ENCODE data around the gene RAD9A. TPM values are rescaled to one million over a fixed set of nuclear protein-coding genes. Genes with fewer than 3 reads are reported as not detected.
A peak's percentile ranks its signal among the peaks of the same experiment; 100 is the strongest.

RAD9A gene
- total RNA-seq, 1 donor from 2014 or later: 22.6 TPM

GRCh38 chr11:67364783-67365722, 26.7 kb upstream of the RAD9A start:
- intact Hi-C loops (cut with DNase I): no loop called here
- Histone ChIP-seq H3K4me3 (no peak overlapping the region), H3K36me3 (peaks cover 9 to 11% of the 10 kb centered on the region in 2 donors), H3K27ac (no peak overlapping the region), H3K4me1 (peaks cover 4 to 12% of the 10 kb centered on the region in 2 donors), H3K27me3 (no peaks in the 10 kb centered on the region), H3K9me3 (no peaks in the 10 kb centered on the region)
- no peak for DNase-seq (ENCODE audit: low spot score in 2 of 2)
- no peak for TF ChIP-seq CTCF (IDR thresholded peaks at IDR 0.05)

GRCh38 chr11:67365736-67366444, 25.9 kb upstream of the RAD9A start:
- H3K9me3 ChIP-seq: no peaks in the 10 kb centered on the region
- intact Hi-C loops (cut with DNase I): no loop called here
- peaks cover 4 to 20% of the 10 kb centered on the region in 2 donors for H3K4me1 ChIP-seq
- no peak for TF ChIP-seq CTCF (IDR thresholded peaks at IDR 0.05)
- DNase-seq (ENCODE audit: low spot score in 2 of 2): no peak
- no peak overlapping the region for H3K4me3 ChIP-seq
- no peaks in the 10 kb centered on the region for H3K27me3 ChIP-seq
- H3K27ac ChIP-seq: no peak overlapping the region
- H3K36me3 ChIP-seq: peaks cover 9 to 11% of the 10 kb centered on the region in 2 donors

GRCh38 chr11:67366546-67366945, 25.2 kb upstream of the RAD9A start:
- peaks cover 4 to 26% of the 10 kb centered on the region in 2 donors for H3K4me1 ChIP-seq
- intact Hi-C loops (cut with DNase I): no loop called here
- H3K9me3 ChIP-seq: no peaks in the 10 kb centered on the region
- no peak for TF ChIP-seq CTCF (IDR thresholded peaks at IDR 0.05)
- no peak overlapping the region for H3K4me3 ChIP-seq
- H3K36me3 ChIP-seq: peaks cover 9 to 11% of the 10 kb centered on the region in 2 donors
- no peak for DNase-seq (ENCODE audit: low spot score in 2 of 2)
- peak overlapping the region; percentile 33 to 53 for H3K27ac ChIP-seq
- no peaks in the 10 kb centered on the region for H3K27me3 ChIP-seq

GRCh38 chr11:67366961-67367760, 24.6 kb upstream of the RAD9A start:
- H3K27ac ChIP-seq: peak overlapping the region; percentile 33 to 53
- TF ChIP-seq CTCF (IDR thresholded peaks at IDR 0.05): no peak
- H3K27me3 ChIP-seq: no peaks in the 10 kb centered on the region
- peaks cover 4 to 32% of the 10 kb centered on the region in 2 donors for H3K4me1 ChIP-seq
- intact Hi-C loops (cut with DNase I): no loop called here
- peaks cover 9 to 11% of the 10 kb centered on the region in 2 donors for H3K36me3 ChIP-seq
- DNase-seq (ENCODE audit: low spot score in 2 of 2): no peak
- no peak overlapping the region for H3K4me3 ChIP-seq
- no peaks in the 10 kb centered on the region for H3K9me3 ChIP-seq

- peaks cover 4 to 34% of the 10 kb centered on the region in 2 donors for H3K4me1 ChIP-seq
- no peak for DNase-seq (ENCODE audit: low spot score in 2 of 2)
- no peaks in the 10 kb centered on the region for H3K9me3 ChIP-seq
- H3K4me3 ChIP-seq: no peak overlapping the region
- intact Hi-C loops (cut with DNase I): no loop called here
- H3K27me3 ChIP-seq: no peaks in the 10 kb centered on the region
- H3K36me3 ChIP-seq: peaks cover 7 to 11% of the 10 kb centered on the region in 2 donors
- no peak for TF ChIP-seq CTCF (IDR thresholded peaks at IDR 0.05)
- H3K27ac ChIP-seq: no peak overlapping the region
These were observed 24.0 kb upstream of the RAD9A start for GRCh38 chr11:67367761-67368227.
